A549 (cell line): Measurements from ENCODE around the gene DCT. TPM values are rescaled to one million over a fixed set of nuclear protein-coding genes. Genes with fewer than 3 reads are reported as not detected.

Source experiments
- ATAC-seq, 2 experiments: fragments of 200-7000 bp in 1 of 2; fragments of >200 bp in 1 of 2; cut with Nextera tagmentation in 1 of 2; cut with Tn5 transposase in 1 of 2; 3 replicates each; pipeline versions ENCODE4 v1.8.0 to v1.9.1; 2018 to 2020; ENCODE audit warnings: mild to moderate bottlenecking in 1 of 2, moderate library complexity in 1 of 2
- CTCF ChIA-PET: fragments of 300-600 bp; sonication (Branson Sonifier 250); formaldehyde crosslinking; extraction: SDS; loops from one replicate; lab custom pipeline; 2021; ENCODE audit warnings: antibody characterized with exemption, inconsistent platforms; lab: Yijun Ruan, JAX
- POLR2A ChIA-PET: fragments of 350-600 bp; formaldehyde crosslinking; extraction: SDS; loops from one replicate; lab custom pipeline; 2021; ENCODE audit warnings: antibody characterized with exemption, inconsistent platforms; lab: Yijun Ruan, JAX
- DNase-seq, 2 experiments: peaks; one replicate each; pipeline versions ENCODE4 v3.0.0 to v3.0.0-alpha.2; 2011 to 2016; ENCODE audit warnings: low read depth in 1 of 2, low spot score in 1 of 2
- FAIRE-seq: peaks from 2 replicates; lab custom pipeline; 2011; peaks lifted over from hg19 to GRCh38; lab: Jason Lieb, UNC
- H3K27ac ChIP-seq, 2 experiments: fragments of >200 bp; sonication (Bioruptor Twin); formaldehyde crosslinking; 3 replicates each; pipeline ENCODE4 v1.5.1; 2016 to 2017
- H3K4me1 ChIP-seq: fragments of >200 bp; sonication (Bioruptor Twin); formaldehyde crosslinking; 3 replicates; pipeline ENCODE4 v1.6.1; 2016
- H3K4me2 ChIP-seq: fragments of >200 bp; sonication (Bioruptor Twin); formaldehyde crosslinking; 3 replicates; pipeline ENCODE4 v1.6.1; 2016
- H3K4me3 ChIP-seq: fragments of >200 bp; sonication (Bioruptor Twin); formaldehyde crosslinking; 3 replicates; pipeline ENCODE4 v1.5.1; 2016
- H3K9me3 ChIP-seq: fragments of >200 bp; sonication (Bioruptor Twin); formaldehyde crosslinking; 3 replicates; pipeline ENCODE4 v1.6.1; 2016
- CBX2 ChIP-seq: fragments of 200-600 bp; sonication (generic); IDR thresholded peaks from 2 replicates; pipeline ENCODE4 v1.6.1; 2016; ENCODE audit warnings: low read depth, mild to moderate bottlenecking, borderline replicate concordance
- CTCF ChIP-seq: fragments of >200 bp; sonication (Bioruptor Twin); formaldehyde crosslinking; IDR thresholded peaks from 3 replicates; pipeline ENCODE4 v1.5.1; 2016
- EHMT2 ChIP-seq: fragments of 200-600 bp; sonication (generic); IDR thresholded peaks from 2 replicates; pipeline ENCODE4 v1.6.1; 2016; ENCODE audit warnings: antibody characterized with exemption, low read depth, mild to moderate bottlenecking, moderate library complexity
- ELK1 ChIP-seq: fragments of 150-350 bp; IDR thresholded peaks from 2 replicates; pipeline ENCODE4 v1.6.1; 2014; ENCODE audit warnings: low read depth, mild to moderate bottlenecking, low read length
- FOXS1 ChIP-seq: fragments of 250-450 bp; sonication (Bioruptor Pico); IDR thresholded peaks from 2 replicates; pipeline ENCODE4 v1.5.0; 2020; ENCODE audit warnings: mild to moderate bottlenecking, moderate library complexity
- HEYL ChIP-seq: fragments of 250-450 bp; sonication (Bioruptor Pico); IDR thresholded peaks from 2 replicates; pipeline ENCODE4 v1.8.0; 2021; ENCODE audit warnings: mild to moderate bottlenecking, moderate library complexity
- HMGXB4 ChIP-seq: fragments of 250-450 bp; sonication (Bioruptor Pico); IDR thresholded peaks from 2 replicates; pipeline ENCODE4 v1.5.0; 2021; ENCODE audit warnings: mild to moderate bottlenecking, moderate library complexity, borderline replicate concordance
- HOXA7 ChIP-seq: fragments of 250-450 bp; sonication (Bioruptor Pico); IDR thresholded peaks from 2 replicates; pipeline ENCODE4 v1.5.0; 2020; ENCODE audit warnings: mild to moderate bottlenecking, moderate library complexity
- KDM1A ChIP-seq: fragments of 200-600 bp; sonication (generic); IDR thresholded peaks from 2 replicates; pipeline ENCODE4 v1.6.1; 2016; ENCODE audit warnings: low read depth, mild to moderate bottlenecking
- MAFK ChIP-seq: fragments of 450-650 bp; IDR thresholded peaks from 2 replicates; pipeline ENCODE4 v1.6.1; 2014; ENCODE audit not compliant: partially characterized antibody
- MAZ ChIP-seq: fragments of 150-350 bp; IDR thresholded peaks from 2 replicates; pipeline ENCODE4 v1.6.1; 2014; ENCODE audit warnings: antibody characterized with exemption, low read depth, low read length, borderline replicate concordance
- NR3C1 ChIP-seq: fragments of >200 bp; sonication (Bioruptor Twin); formaldehyde crosslinking; IDR thresholded peaks from 3 replicates; pipeline ENCODE4 v1.6.1; 2017
- POLR2AphosphoS2 ChIP-seq: conservative IDR thresholded peaks from 2 replicates; pipeline ENCODE4 v1.6.1; 2012; ENCODE audit warnings: low read length, improper control_type of control experiment, inconsistent platforms
- RCOR1 ChIP-seq: fragments of 150-350 bp; IDR thresholded peaks from 2 replicates; pipeline ENCODE4 v1.6.1; 2014; ENCODE audit warnings: antibody characterized with exemption, low read length, low read depth
- SREBF2 ChIP-seq: fragments of 450-650 bp; IDR thresholded peaks from 2 replicates; pipeline ENCODE4 v1.6.1; 2014; ENCODE audit warnings: mild to moderate bottlenecking, moderate library complexity
- TP53 ChIP-seq: fragments of 250-450 bp; sonication (Bioruptor Pico); IDR thresholded peaks from 2 replicates; pipeline ENCODE4 v1.5.0; 2021; ENCODE audit warnings: mild to moderate bottlenecking, moderate library complexity
- WGBS: methylation state at CpG from one replicate; pipeline ENCODE4 v1.1.6; 2017; ENCODE audit errors: missing lambda C conversion rate; 5-methylcytosine and 5-hydroxymethylcytosine counted together
- polyA plus RNA-seq, 4 experiments: library from polyadenylated mRNA; depleted of rRNA in 3 of 4; stranded (reverse); fragments of >200 nt; fragmentation: RNase III in 1 of 4; extraction: RNeasy Plus Mini Kit Qiagen cat#74134 plus additional on column Dnase treatment in 1 of 4; gene quantifications; 2 replicates in 3 of 4; 3 replicates in 1 of 4; pipeline ENCODE4 v1.2.3, GENCODE V29; 2011 to 2017
- TF ChIP-seq, protein P1 (sequence below): fragments of 450-650 bp; IDR thresholded peaks from 2 replicates; pipeline ENCODE4 v1.6.1; 2014; ENCODE audit warnings: antibody characterized with exemption
- TF ChIP-seq, protein P2 (sequence below): IDR thresholded peaks from 2 replicates; pipeline ENCODE4 v1.6.1; 2012; ENCODE audit warnings: low read depth, borderline replicate concordance

Gene DCT
- polyA plus RNA-seq, 2 of the 4 experiments (the other 2 are of a cell fraction) = 0.03 TPM; not detected in 1

DNA sequence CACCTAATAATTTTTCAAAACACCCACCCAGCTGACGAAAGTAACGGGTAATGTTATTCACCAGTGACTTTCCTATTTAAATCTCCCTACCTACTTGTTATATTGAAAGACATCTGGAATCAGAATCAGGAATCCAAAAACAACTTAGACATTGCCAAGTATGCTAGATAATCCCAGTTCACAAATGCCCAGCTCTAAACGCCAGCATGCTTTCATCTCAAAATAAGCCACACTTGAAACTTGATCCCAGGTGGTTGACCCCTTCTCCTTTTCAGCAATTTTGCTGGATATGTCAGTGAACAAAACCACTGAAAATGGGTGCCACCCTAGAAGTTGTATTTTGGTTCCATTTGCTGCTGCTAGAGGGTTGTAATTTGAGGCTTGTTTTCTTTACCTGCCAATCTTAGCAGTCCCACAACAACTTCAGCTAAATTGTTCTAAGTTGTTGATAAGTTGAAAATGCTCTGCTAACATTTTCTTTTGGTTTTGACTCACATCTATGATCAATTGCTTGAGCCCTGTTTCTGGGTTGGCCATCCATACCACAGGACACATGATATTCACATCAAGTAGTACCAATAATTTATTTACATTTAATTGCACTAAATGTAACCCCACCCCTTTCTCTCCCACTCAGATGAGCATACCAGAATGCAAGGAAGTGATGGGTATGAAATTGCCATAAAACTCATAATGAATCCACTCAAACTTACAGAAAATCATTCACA, 66.4 kb downstream of the DCT start:
- no peak overlapping the region for H3K4me2 ChIP-seq
- no peaks in the 10 kb centered on the region for H3K9me3 ChIP-seq
- TF ChIP-seq MAZ (no peak), KDM1A (no peak), POLR2AphosphoS2 (no peak)
- 51% methylated on average over 3 of the region's 3 CpGs for WGBS
- FAIRE-seq (no peak), ATAC-seq (no peak), DNase-seq (no peak)
- no peak overlapping the region for H3K4me3 ChIP-seq
- H3K4me1 ChIP-seq = no peaks in the 10 kb centered on the region
- ChIA-PET POLR2A (no interaction called here), CTCF (no interaction called here)
- no peak overlapping the region for H3K27ac ChIP-seq

GRCh38 chr13:94411747-94412146, 67.7 kb downstream of the DCT start:
- ATAC-seq (no peak), DNase-seq (no peak), FAIRE-seq (no peak)
- no peak overlapping the region for H3K4me3 ChIP-seq
- ChIA-PET CTCF (no interaction called here), POLR2A (no interaction called here)
- WGBS = 9% methylated on average over 3 of the region's 3 CpGs
- no peaks in the 10 kb centered on the region for H3K4me1 ChIP-seq
- no peak overlapping the region for H3K27ac ChIP-seq
- H3K4me2 ChIP-seq = no peak overlapping the region
- no peaks in the 10 kb centered on the region for H3K9me3 ChIP-seq
- no peak for TF ChIP-seq EHMT2

GRCh38 chr13:94408314-94409036, 71.0 kb downstream of the DCT start:
- 66% methylated on average over 7 of the region's 7 CpGs for WGBS
- DNase-seq = no peak
- CTCF ChIA-PET = no interaction called here
- Histone ChIP-seq H3K4me3 (no peak overlapping the region), H3K4me1 (no peaks in the 10 kb centered on the region), H3K27ac (no peak overlapping the region), H3K4me2 (no peak overlapping the region), H3K9me3 (no peaks in the 10 kb centered on the region)
- ATAC-seq = no peak
- POLR2A ChIA-PET = no interaction called here
- TF ChIP-seq, protein P1, sequence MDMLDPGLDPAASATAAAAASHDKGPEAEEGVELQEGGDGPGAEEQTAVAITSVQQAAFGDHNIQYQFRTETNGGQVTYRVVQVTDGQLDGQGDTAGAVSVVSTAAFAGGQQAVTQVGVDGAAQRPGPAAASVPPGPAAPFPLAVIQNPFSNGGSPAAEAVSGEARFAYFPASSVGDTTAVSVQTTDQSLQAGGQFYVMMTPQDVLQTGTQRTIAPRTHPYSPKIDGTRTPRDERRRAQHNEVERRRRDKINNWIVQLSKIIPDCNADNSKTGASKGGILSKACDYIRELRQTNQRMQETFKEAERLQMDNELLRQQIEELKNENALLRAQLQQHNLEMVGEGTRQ = no peak
- peak; percentile 69 for TF ChIP-seq MAFK
- no peak for FAIRE-seq

DNA sequence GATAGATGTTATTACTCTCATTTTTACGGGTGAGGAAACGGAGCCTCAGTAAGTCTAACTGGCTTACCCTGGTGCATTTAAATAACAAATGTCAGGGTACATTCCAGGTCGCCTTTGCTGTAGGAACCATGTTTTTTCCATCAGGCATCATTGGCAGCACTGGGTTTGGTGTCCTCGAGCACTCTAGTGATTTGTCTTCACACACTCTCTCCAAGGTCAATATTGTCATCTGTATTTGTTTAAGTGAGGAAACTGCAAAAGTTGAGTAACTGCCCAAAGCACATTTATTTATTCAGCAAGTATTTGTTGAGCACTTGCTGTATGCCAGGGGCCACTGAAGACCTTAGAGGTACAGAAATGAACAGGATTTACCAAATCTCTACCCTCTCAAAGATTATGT, 78.6 kb downstream of the DCT start:
- TF ChIP-seq NR3C1 (no peak), EHMT2 (no peak)
- 43% methylated on average over 4 of the region's 4 CpGs for WGBS
- FAIRE-seq (no peak), ATAC-seq (no peak), DNase-seq (no peak)
- Histone ChIP-seq H3K4me1 (no peaks in the 10 kb centered on the region), H3K9me3 (no peaks in the 10 kb centered on the region), H3K27ac (no peak overlapping the region), H3K4me3 (no peak overlapping the region), H3K4me2 (no peak overlapping the region)
- POLR2A ChIA-PET = no interaction called here
- CTCF ChIA-PET = no interaction called here

DNA sequence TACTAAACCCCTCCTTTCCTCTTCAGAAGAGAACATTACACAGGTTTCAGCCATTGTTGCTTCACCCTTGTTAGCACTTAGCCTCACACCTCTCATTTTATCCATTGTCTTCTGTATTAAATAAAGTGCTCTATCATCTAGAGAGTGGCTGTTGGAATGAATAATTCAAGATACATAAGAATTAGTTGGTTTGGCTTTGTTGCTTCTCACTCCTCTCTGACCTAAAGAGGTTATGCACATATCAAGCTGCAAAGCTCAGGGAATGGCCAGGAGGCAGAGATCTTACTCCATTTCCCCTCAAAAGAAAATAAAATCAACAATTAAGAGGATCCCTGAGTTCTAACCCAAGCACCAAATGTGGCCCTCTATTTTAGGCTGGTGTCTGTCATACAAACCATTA, 79.7 kb downstream of the DCT start:
- no peaks in the 10 kb centered on the region for H3K9me3 ChIP-seq
- ATAC-seq (no peak), DNase-seq (no peak), FAIRE-seq (no peak)
- ChIA-PET POLR2A (no interaction called here), CTCF (no interaction called here)
- H3K4me2 ChIP-seq = no peak overlapping the region
- no peak overlapping the region for H3K4me3 ChIP-seq
- no peak overlapping the region for H3K27ac ChIP-seq
- H3K4me1 ChIP-seq = no peaks in the 10 kb centered on the region
- TF ChIP-seq, protein P2, sequence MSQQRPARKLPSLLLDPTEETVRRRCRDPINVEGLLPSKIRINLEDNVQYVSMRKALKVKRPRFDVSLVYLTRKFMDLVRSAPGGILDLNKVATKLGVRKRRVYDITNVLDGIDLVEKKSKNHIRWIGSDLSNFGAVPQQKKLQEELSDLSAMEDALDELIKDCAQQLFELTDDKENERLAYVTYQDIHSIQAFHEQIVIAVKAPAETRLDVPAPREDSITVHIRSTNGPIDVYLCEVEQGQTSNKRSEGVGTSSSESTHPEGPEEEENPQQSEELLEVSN = no peak
- no peak for TF ChIP-seq CTCF
- TF ChIP-seq HOXA7 = no peak
- no peak for TF ChIP-seq TP53 (CRISPR knock-in tag)
- TF ChIP-seq FOXS1 (CRISPR knock-in tag) = no peak
- no peak for TF ChIP-seq HMGXB4 (CRISPR knock-in tag)
- TF ChIP-seq SREBF2 = no peak
- TF ChIP-seq HEYL = no peak
- TF ChIP-seq ELK1 = no peak
- no peak for TF ChIP-seq CBX2
- no peak for TF ChIP-seq MAZ
- no peak for TF ChIP-seq RCOR1
- TF ChIP-seq MAFK = no peak
